Cardiac fibroblast (primary cell): ENCODE results near the gene RTN1.
A peak's percentile ranks its signal among the peaks of the same experiment; 100 is the strongest.

Experiments used
- DNase-seq, 2 donors: peaks; one replicate each; pipeline versions ENCODE4 v3.0.0 to v3.0.0-alpha.2; 2010; ENCODE audit warnings: low read depth in 2 of 2
- H3K4me3 ChIP-seq, 2 donors: replicated peaks in 1 of 2; 1 replicate in 1 of 2; 2 replicates in 1 of 2; pipeline ENCODE4 v1.5.1; 2011; ENCODE audit warnings: low read depth in 2 of 2, low read length in 2 of 2, mild to moderate bottlenecking in 2 of 2, moderate library complexity in 1 of 2
- CTCF ChIP-seq: IDR thresholded peaks from one replicate; pipeline ENCODE4 v1.5.1; 2011; ENCODE audit warnings: low read depth, mild to moderate bottlenecking, low read length, inconsistent platforms

Gene RTN1

DNA sequence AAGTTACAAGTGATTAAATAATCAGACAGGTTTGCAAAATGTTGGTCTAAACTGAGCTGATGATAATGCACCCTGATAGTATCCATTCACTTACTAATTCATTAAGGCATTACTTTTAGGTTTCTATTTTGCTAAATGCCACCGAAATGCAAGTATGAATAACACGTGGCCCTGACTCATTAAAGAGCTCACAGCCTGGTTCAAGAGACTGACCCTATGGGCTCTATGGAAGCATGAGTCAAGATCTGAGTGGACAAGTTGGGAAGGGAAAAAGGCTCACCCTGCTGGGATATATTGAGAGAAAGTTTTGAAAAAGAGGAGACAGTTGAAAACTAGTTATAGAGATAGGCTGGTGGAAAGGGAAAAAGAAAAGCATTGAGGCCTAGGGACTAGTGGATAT lies 34.6 kb upstream of the RTN1 start:
- no peak for TF ChIP-seq CTCF
- DNase-seq: peak in 1 of 2 donors; percentile 13
- H3K4me3 ChIP-seq: no peak overlapping the region

DNA sequence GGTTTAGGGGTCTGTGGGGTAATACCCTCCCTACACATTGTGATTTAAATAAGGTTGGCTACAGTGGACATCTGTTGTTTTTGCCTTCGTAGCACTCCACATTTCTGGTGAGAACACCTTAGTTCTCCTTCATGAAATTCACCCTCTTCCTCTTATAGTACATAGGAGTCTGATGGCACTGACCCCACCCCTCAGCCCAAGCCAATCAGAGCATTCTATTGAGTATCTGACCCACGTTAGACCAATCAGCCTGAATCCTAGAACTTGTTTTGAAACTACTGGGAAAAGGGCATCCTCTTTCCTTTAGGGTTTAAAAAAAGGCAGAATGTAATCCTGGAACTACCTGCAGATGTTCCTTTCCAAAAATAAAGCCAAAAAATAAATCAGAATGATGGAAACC lies 33.6 kb upstream of the RTN1 start:
- no peak for TF ChIP-seq CTCF
- H3K4me3 ChIP-seq: no peak overlapping the region
- DNase-seq: no peak

DNA sequence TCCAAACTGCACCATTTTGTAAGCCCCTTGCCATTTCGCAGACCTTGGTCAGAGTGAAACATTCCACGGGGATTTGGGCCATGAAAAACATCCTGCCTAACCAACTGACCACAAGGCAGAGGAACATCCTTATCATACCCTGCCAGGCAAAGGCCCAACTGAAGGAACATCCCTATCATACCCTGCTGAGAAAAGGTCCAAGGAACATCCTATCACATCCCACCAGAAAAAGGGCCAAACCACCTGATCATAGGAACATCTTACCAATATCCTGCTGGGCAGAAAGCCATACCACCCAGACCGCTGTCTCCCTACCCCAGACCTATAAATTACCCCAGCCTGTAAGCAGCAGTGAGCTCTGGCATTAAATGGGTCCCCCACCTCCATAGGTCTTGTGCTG lies 30.0 kb upstream of the RTN1 start:
- no peak for DNase-seq
- H3K4me3 ChIP-seq: no peak overlapping the region
- no peak for TF ChIP-seq CTCF

- no peak overlapping the region for H3K4me3 ChIP-seq
- TF ChIP-seq CTCF: peak; percentile 55
- DNase-seq: peak; percentile 41 to 47
These were observed 27.3 kb upstream of the RTN1 start for GRCh38 chr14:59897757-59898383.

DNA sequence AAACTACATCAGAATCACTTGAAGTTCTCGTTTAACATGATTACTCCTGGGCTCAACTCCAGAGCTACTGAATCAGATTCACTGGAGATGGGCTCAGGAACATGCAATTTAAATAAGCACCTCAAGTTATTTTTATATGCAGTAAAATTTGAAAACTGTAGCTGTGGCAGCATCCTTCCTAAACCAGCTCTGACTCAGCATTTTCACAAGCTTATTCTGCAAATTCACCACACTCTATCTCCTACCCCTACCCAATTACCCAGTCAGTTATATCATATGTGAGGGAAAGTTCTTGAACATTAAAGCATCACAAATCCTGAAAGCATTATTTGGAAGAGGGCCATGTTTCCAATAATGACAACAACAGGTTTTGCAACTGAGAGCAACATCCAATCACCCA lies 25.1 kb upstream of the RTN1 start:
- no peak overlapping the region for H3K4me3 ChIP-seq
- TF ChIP-seq CTCF: no peak
- DNase-seq: no peak

- no peak for TF ChIP-seq CTCF
- no peak overlapping the region for H3K4me3 ChIP-seq
- DNase-seq: no peak
These were observed 20.1 kb upstream of the RTN1 start for GRCh38 chr14:59890676-59891075.

DNA sequence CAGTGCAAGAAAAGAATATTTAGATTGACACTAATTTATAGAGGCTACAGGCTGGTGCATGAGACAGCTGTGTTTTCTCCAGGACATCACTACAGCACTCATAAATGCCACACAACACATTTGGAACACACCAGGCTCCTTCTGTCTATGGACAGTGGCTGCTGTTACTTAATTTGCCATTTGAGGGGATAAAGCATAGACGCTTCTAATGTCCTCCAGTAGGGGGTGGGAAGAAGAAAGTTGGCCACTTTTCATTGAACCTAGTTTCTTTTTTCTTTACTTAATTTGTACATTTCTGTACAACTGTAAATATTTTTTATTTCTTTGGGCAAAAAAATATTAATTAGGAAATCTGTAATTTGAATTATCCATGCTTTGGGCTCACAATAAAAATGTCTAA lies 12.4 kb upstream of the RTN1 start:
- DNase-seq: no peak
- H3K4me3 ChIP-seq: no peak overlapping the region
- TF ChIP-seq CTCF: peak; percentile 37
